SK-N-SH (cell line): Measurements from ENCODE around the gene ORC3. TPM values are rescaled to one million over a fixed set of nuclear protein-coding genes. Genes with fewer than 3 reads are reported as not detected.

ENCODE experiments used
- CTCF ChIA-PET: fragments of 300-600, 350-600 bp; formaldehyde crosslinking; extraction: SDS; loops from one replicate; lab custom pipeline; 2021; lab: Yijun Ruan, JAX
- POLR2A ChIA-PET: fragments of 350-600 bp; sonication (Branson Sonifier 250); formaldehyde crosslinking; extraction: SDS; loops from one replicate; lab custom pipeline; 2020; ENCODE audit warnings: antibody characterized with exemption, inconsistent platforms; lab: Yijun Ruan, JAX
- DNase-seq: peaks from one replicate; pipeline ENCODE4 v3.0.0; 2012
- H2AFZ ChIP-seq: fragments of 200-600 bp; sonication (generic); 2 replicates; pipeline ENCODE4 v1.8.1; 2016; ENCODE audit warnings: antibody characterized with exemption, mild to moderate bottlenecking, low read depth
- H3F3A ChIP-seq: fragments of 200-600 bp; sonication (generic); replicated peaks from 2 replicates; pipeline ENCODE3; 2016; ENCODE audit warnings: antibody characterized with exemption, mild to moderate bottlenecking; ENCODE audit not compliant: insufficient read depth
- H3K27ac ChIP-seq, 2 experiments: fragments of 200-500 bp in 1 of 2; fragments of 200-600 bp in 1 of 2; sonication (Bioruptor generic) in 1 of 2; sonication (generic), shearing (Covaris generic) in 1 of 2; 2 replicates each; pipeline versions ENCODE4 v1.5.1 to v1.6.1; 2014 to 2016; ENCODE audit warnings: low read depth in 2 of 2, inconsistent platforms in 1 of 2, low read length in 1 of 2, mild to moderate bottlenecking in 1 of 2, mixed read lengths in 1 of 2
- H3K27me3 ChIP-seq: fragments of 200-600 bp; sonication (generic), shearing (Covaris generic); 2 replicates; pipeline ENCODE4 v1.6.1; 2016; ENCODE audit warnings: mixed run types; ENCODE audit not compliant: insufficient read depth
- H3K36me3 ChIP-seq, 2 experiments: fragments of 200-500 bp in 1 of 2; fragments of 200-600 bp in 1 of 2; sonication (Bioruptor generic) in 1 of 2; sonication (generic) in 1 of 2; replicated peaks in 1 of 2; 2 replicates each; pipeline versions ENCODE3 to v1.5.1; 2014 to 2016; ENCODE audit warnings: low read length in 1 of 2, mild to moderate bottlenecking in 1 of 2; ENCODE audit not compliant: insufficient read depth in 2 of 2, control insufficient read depth in 1 of 2
- H3K4me1 ChIP-seq, 2 experiments: fragments of 200-500 bp in 1 of 2; fragments of 200-600 bp in 1 of 2; sonication (Bioruptor generic) in 1 of 2; sonication (generic), shearing (Covaris generic) in 1 of 2; 2 replicates each; pipeline versions ENCODE4 v1.5.1 to v1.6.1; 2014 to 2016; ENCODE audit warnings: low read depth in 1 of 2, low read length in 1 of 2, mixed run types in 1 of 2; ENCODE audit not compliant: insufficient read depth in 2 of 2, control insufficient read depth in 1 of 2
- H3K4me2 ChIP-seq: fragments of 200-600 bp; sonication (generic), shearing (Covaris generic); 2 replicates; pipeline ENCODE4 v1.6.1; 2017; ENCODE audit warnings: mixed run types
- H3K4me3 ChIP-seq, 2 experiments: fragments of 200-500 bp in 1 of 2; fragments of 200-600 bp in 1 of 2; sonication (Bioruptor generic) in 1 of 2; sonication (generic), shearing (Covaris generic) in 1 of 2; 2 replicates each; pipeline versions ENCODE4 v1.5.1 to v1.8.1; 2014 to 2016; ENCODE audit warnings: low read depth in 2 of 2, inconsistent platforms in 1 of 2, low read length in 1 of 2, mild to moderate bottlenecking in 1 of 2, mixed read lengths in 1 of 2, moderate library complexity in 1 of 2
- H3K79me2 ChIP-seq: fragments of 200-600 bp; sonication (generic); 2 replicates; pipeline ENCODE4 v1.8.1; 2017; ENCODE audit warnings: mild to moderate bottlenecking; ENCODE audit not compliant: insufficient read depth
- H3K9ac ChIP-seq: fragments of 200-600 bp; sonication (generic); 2 replicates; pipeline ENCODE4 v1.6.1; 2017; ENCODE audit warnings: mixed run types
- H3K9me2 ChIP-seq: fragments of 200-600 bp; sonication (generic); 2 replicates; pipeline ENCODE4 v1.6.1; 2017; ENCODE audit warnings: mixed run types
- H3K9me3 ChIP-seq: fragments of 200-600 bp; sonication (generic); 2 replicates; pipeline ENCODE4 v1.6.1; 2017; ENCODE audit warnings: mixed run types, mild to moderate bottlenecking, moderate library complexity
- H4K20me1 ChIP-seq: fragments of 200-600 bp; sonication (generic); 2 replicates; pipeline ENCODE4 v1.6.1; 2017; ENCODE audit warnings: mild to moderate bottlenecking, mixed run types; ENCODE audit not compliant: insufficient read depth
- CHD2 ChIP-seq: fragments of 150-350 bp; IDR thresholded peaks from 2 replicates; pipeline ENCODE4 v1.6.1; 2018; ENCODE audit warnings: low read length; ENCODE audit not compliant: partially characterized antibody
- EP300 ChIP-seq, 2 experiments: IDR thresholded peaks; 2 replicates each; pipeline versions ENCODE4 v1.4.0 to v1.6.1; 2012; ENCODE audit warnings: borderline replicate concordance in 1 of 2, low read depth in 1 of 2, low read length in 1 of 2
- EZH2phosphoT487 ChIP-seq: fragments of 200-600 bp; sonication (generic); IDR thresholded peaks from 2 replicates; pipeline ENCODE4 v1.6.1; 2017; ENCODE audit warnings: low read depth, mixed run types, mild to moderate bottlenecking, antibody characterized with exemption, moderate library complexity, borderline replicate concordance
- FOSL2 ChIP-seq: IDR thresholded peaks from 2 replicates; pipeline ENCODE4 v1.4.0; 2012; ENCODE audit warnings: low read depth, mild to moderate bottlenecking, moderate library complexity, borderline replicate concordance
- FOXJ3 ChIP-seq: sonication (generic); formaldehyde crosslinking; IDR thresholded peaks from 2 replicates; pipeline ENCODE4 v1.5.1; 2020; ENCODE audit warnings: mild to moderate bottlenecking, missing genetic modification reagents
- FOXM1 ChIP-seq: IDR thresholded peaks from 2 replicates; pipeline ENCODE4 v1.4.0; 2012; ENCODE audit warnings: low read depth, mild to moderate bottlenecking
- GATA2 ChIP-seq: sonication (generic); formaldehyde crosslinking; IDR thresholded peaks from 2 replicates; pipeline ENCODE4 v1.5.0; 2020; ENCODE audit warnings: mild to moderate bottlenecking, missing genetic modification reagents
- JUND ChIP-seq: IDR thresholded peaks from 2 replicates; pipeline ENCODE4 v1.4.0; 2012
- MEF2A ChIP-seq: IDR thresholded peaks from 2 replicates; pipeline ENCODE4 v1.4.0; 2012; ENCODE audit warnings: low read depth, borderline replicate concordance
- MXI1 ChIP-seq: IDR thresholded peaks from 2 replicates; pipeline ENCODE4 v1.6.1; 2012; ENCODE audit warnings: mild to moderate bottlenecking, low read depth, low read length, improper control_type of control experiment
- NFIC ChIP-seq: IDR thresholded peaks from 2 replicates; pipeline ENCODE4 v1.4.0; 2012; ENCODE audit warnings: borderline replicate concordance
- NRF1 ChIP-seq: IDR thresholded peaks from 2 replicates; pipeline ENCODE4 v1.6.1; 2012; ENCODE audit warnings: low read depth, mild to moderate bottlenecking, low read length
- POLR2AphosphoS5 ChIP-seq: IDR thresholded peaks from 2 replicates; pipeline ENCODE4 v1.6.1; 2012; ENCODE audit warnings: low read depth, low read length
- RFX5 ChIP-seq: IDR thresholded peaks from 2 replicates; pipeline ENCODE4 v1.6.1; 2012; ENCODE audit warnings: mild to moderate bottlenecking, improper control_type of control experiment, low read length
- RXRA ChIP-seq: IDR thresholded peaks from 2 replicates; pipeline ENCODE4 v1.4.0; 2012; ENCODE audit warnings: low read depth, mild to moderate bottlenecking, borderline replicate concordance
- SIN3A ChIP-seq: IDR thresholded peaks from 2 replicates; pipeline ENCODE4 v1.6.1; 2012; ENCODE audit warnings: low read depth, mild to moderate bottlenecking, low read length, moderate library complexity, borderline replicate concordance
- TAF1 ChIP-seq: IDR thresholded peaks from 2 replicates; pipeline ENCODE4 v1.6.1; 2012; ENCODE audit warnings: low read depth, mild to moderate bottlenecking, low read length, moderate library complexity, borderline replicate concordance
- TCF12 ChIP-seq: IDR thresholded peaks from 2 replicates; pipeline ENCODE4 v1.4.0; 2012
- WGBS: methylation state at CpG from one replicate; pipeline ENCODE4 v1.1.6; 2017; ENCODE audit warnings: low lambda C conversion rate; 5-methylcytosine and 5-hydroxymethylcytosine counted together
- polyA plus RNA-seq, 3 experiments: library from polyadenylated mRNA; depleted of rRNA; stranded (reverse); fragments of >200 nt; gene quantifications; 2 replicates each; pipeline ENCODE4 v1.2.3, GENCODE V29; 2012
- TF ChIP-seq, protein P1 (sequence below): IDR thresholded peaks from 2 replicates; pipeline ENCODE4 v1.6.1; 2012; ENCODE audit warnings: mild to moderate bottlenecking, low read depth, low read length, moderate library complexity
- TF ChIP-seq, protein P2 (sequence below): fragments of 150-350 bp; IDR thresholded peaks from 2 replicates; pipeline ENCODE4 v1.6.1; 2016; ENCODE audit warnings: mild to moderate bottlenecking, low read depth, low read length
- TF ChIP-seq, protein P3 (sequence below): IDR thresholded peaks from 2 replicates; pipeline ENCODE4 v1.4.0; 2012; ENCODE audit warnings: low read depth
- TF ChIP-seq, protein P4 (sequence below): IDR thresholded peaks from 2 replicates; pipeline ENCODE4 v1.4.0; 2012; ENCODE audit warnings: low read depth, borderline replicate concordance
- TF ChIP-seq, protein P5 (sequence below): IDR thresholded peaks from 2 replicates; pipeline ENCODE4 v1.4.0; 2012; ENCODE audit warnings: low read depth, borderline replicate concordance
- TF ChIP-seq, protein P6 (sequence below): fragments of 150-350 bp; IDR thresholded peaks from 2 replicates; pipeline ENCODE4 v1.6.1; 2017; ENCODE audit warnings: antibody characterized with exemption, low read length, low read depth, borderline replicate concordance

ORC3 gene
- polyA plus RNA-seq, 1 of the 3 experiments (the other 2 are of a cell fraction): 13.3 TPM

DNA sequence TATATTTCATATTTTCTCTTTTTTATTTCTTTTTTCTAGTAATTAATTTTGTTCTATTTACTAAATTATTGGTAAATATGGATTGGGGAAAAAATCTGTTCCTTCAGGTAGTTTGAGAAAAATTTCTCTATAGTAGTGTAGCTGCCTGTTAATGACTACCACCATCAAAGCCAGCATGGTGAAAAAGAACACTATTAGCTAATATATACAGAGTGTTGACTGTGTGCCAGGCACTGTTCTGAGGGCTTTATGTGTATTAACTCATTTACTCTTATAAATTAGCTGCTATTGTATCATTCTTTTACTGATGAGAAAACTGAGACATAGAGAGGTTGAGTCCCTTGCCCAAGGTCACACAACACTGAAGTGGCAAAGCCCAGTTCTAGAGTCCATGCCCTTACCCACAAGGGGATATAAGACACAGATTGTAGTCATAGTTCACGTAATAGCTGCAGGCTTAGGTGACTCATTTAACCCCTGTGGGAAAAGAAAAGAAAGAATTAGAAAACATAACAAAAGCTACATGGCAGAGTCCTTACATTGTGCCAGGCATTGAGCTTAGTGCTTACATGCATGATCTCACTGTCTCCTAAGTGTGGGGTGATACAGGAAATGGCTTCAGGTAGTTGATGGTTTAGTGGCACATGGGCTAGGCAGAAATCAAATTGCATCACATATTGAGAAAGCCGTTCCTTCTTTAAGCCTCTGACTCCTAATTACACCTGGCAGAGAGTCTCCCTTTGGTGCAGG lies 124.3 kb downstream of the ORC3 start:
- no peaks in the 10 kb centered on the region for H3K36me3 ChIP-seq
- no peak overlapping the region for H3K4me2 ChIP-seq
- H2AFZ ChIP-seq: 0 out of 2 replicates have a peak overlapping the region, but pooled peaks have one; percentile 21
- no peaks in the 10 kb centered on the region for H3K9me3 ChIP-seq
- H3K4me3 ChIP-seq: no peak overlapping the region
- H3K9ac ChIP-seq: no peak overlapping the region
- H3K27me3 ChIP-seq: no peaks in the 10 kb centered on the region
- no peaks in the 10 kb centered on the region for H3K79me2 ChIP-seq
- H3K4me1 ChIP-seq: peaks cover 3 to 9% of the 10 kb centered on the region in 2 experiments; a peak in 1 of 4 replicates
- peaks cover 9% of the 10 kb centered on the region for H3F3A ChIP-seq
- ChIA-PET POLR2A (no interaction called here), CTCF (interaction anchor here (0.7 kb wide), 1 partner anchor 11 kb away, joined by 3 read pairs; no protein-coding TSS in a partner anchor)
- H3K9me2 ChIP-seq: no peaks in the 10 kb centered on the region
- H4K20me1 ChIP-seq: no peaks in the 10 kb centered on the region
- DNase-seq: no peak
- 37% methylated on average over 2 of the region's 2 CpGs for WGBS
- peak overlapping the region in 1 of 2 experiments; percentile 63; a peak in 2 of 4 replicates for H3K27ac ChIP-seq
- TF ChIP-seq TCF12 (peak; percentile 9; the same call in 1 of the 2 replicates), EP300 (IDR thresholded peaks at IDR 0.05; ENCODE audit: borderline replicate concordance in 1 of 2, low read depth in 1 of 2, low read length in 1 of 2) (no peak), RFX5 (no peak), EZH2phosphoT487 (no peak), MXI1 (no peak), POLR2AphosphoS5 (no peak), NRF1 (no peak), CHD2 (no peak), JUND (peak; percentile 18; the same call in 1 of the 2 replicates), TAF1 (no peak), SIN3A (no peak), RXRA (no peak), NFIC (no peak), MEF2A (no peak), FOSL2 (peak; percentile 28; the same call in 1 of the 2 replicates), FOXJ3 (CRISPR knock-in tag) (no peak), GATA2 (CRISPR knock-in tag) (no peak), FOXM1 (no peak)
- TF ChIP-seq, protein P1, sequence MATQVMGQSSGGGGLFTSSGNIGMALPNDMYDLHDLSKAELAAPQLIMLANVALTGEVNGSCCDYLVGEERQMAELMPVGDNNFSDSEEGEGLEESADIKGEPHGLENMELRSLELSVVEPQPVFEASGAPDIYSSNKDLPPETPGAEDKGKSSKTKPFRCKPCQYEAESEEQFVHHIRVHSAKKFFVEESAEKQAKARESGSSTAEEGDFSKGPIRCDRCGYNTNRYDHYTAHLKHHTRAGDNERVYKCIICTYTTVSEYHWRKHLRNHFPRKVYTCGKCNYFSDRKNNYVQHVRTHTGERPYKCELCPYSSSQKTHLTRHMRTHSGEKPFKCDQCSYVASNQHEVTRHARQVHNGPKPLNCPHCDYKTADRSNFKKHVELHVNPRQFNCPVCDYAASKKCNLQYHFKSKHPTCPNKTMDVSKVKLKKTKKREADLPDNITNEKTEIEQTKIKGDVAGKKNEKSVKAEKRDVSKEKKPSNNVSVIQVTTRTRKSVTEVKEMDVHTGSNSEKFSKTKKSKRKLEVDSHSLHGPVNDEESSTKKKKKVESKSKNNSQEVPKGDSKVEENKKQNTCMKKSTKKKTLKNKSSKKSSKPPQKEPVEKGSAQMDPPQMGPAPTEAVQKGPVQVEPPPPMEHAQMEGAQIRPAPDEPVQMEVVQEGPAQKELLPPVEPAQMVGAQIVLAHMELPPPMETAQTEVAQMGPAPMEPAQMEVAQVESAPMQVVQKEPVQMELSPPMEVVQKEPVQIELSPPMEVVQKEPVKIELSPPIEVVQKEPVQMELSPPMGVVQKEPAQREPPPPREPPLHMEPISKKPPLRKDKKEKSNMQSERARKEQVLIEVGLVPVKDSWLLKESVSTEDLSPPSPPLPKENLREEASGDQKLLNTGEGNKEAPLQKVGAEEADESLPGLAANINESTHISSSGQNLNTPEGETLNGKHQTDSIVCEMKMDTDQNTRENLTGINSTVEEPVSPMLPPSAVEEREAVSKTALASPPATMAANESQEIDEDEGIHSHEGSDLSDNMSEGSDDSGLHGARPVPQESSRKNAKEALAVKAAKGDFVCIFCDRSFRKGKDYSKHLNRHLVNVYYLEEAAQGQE: no peak
- TF ChIP-seq, protein P2, sequence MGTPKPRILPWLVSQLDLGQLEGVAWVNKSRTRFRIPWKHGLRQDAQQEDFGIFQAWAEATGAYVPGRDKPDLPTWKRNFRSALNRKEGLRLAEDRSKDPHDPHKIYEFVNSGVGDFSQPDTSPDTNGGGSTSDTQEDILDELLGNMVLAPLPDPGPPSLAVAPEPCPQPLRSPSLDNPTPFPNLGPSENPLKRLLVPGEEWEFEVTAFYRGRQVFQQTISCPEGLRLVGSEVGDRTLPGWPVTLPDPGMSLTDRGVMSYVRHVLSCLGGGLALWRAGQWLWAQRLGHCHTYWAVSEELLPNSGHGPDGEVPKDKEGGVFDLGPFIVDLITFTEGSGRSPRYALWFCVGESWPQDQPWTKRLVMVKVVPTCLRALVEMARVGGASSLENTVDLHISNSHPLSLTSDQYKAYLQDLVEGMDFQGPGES: no peak
- TF ChIP-seq, protein P3, sequence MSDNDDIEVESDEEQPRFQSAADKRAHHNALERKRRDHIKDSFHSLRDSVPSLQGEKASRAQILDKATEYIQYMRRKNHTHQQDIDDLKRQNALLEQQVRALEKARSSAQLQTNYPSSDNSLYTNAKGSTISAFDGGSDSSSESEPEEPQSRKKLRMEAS: no peak
- TF ChIP-seq, protein P4, sequence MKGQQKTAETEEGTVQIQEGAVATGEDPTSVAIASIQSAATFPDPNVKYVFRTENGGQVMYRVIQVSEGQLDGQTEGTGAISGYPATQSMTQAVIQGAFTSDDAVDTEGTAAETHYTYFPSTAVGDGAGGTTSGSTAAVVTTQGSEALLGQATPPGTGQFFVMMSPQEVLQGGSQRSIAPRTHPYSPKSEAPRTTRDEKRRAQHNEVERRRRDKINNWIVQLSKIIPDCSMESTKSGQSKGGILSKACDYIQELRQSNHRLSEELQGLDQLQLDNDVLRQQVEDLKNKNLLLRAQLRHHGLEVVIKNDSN: no peak
- TF ChIP-seq, protein P5, sequence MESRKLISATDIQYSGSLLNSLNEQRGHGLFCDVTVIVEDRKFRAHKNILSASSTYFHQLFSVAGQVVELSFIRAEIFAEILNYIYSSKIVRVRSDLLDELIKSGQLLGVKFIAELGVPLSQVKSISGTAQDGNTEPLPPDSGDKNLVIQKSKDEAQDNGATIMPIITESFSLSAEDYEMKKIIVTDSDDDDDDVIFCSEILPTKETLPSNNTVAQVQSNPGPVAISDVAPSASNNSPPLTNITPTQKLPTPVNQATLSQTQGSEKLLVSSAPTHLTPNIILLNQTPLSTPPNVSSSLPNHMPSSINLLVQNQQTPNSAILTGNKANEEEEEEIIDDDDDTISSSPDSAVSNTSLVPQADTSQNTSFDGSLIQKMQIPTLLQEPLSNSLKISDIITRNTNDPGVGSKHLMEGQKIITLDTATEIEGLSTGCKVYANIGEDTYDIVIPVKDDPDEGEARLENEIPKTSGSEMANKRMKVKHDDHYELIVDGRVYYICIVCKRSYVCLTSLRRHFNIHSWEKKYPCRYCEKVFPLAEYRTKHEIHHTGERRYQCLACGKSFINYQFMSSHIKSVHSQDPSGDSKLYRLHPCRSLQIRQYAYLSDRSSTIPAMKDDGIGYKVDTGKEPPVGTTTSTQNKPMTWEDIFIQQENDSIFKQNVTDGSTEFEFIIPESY: no peak
- TF ChIP-seq, protein P6, sequence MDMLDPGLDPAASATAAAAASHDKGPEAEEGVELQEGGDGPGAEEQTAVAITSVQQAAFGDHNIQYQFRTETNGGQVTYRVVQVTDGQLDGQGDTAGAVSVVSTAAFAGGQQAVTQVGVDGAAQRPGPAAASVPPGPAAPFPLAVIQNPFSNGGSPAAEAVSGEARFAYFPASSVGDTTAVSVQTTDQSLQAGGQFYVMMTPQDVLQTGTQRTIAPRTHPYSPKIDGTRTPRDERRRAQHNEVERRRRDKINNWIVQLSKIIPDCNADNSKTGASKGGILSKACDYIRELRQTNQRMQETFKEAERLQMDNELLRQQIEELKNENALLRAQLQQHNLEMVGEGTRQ: no peak
